Transverse colon (tissue), 4 donors: Measurements from ENCODE around the gene DHCR24. TPM values are rescaled to one million over a fixed set of nuclear protein-coding genes. Genes with fewer than 3 reads are reported as not detected.

Experiments used
- DNase-seq: peaks from one replicate; pipeline ENCODE4 v3.0.0-alpha.2; 2019
- H3K27ac ChIP-seq, 4 donors: fragments of 200-600 bp; sonication (generic); 2 replicates each; pipeline ENCODE4 v1.5.1; 2016 to 2018; ENCODE audit warnings: inconsistent platforms in 4 of 4
- H3K27me3 ChIP-seq: fragments of 200-600 bp; sonication (generic); 2 replicates; pipeline ENCODE4 v1.5.1; 2017; ENCODE audit warnings: inconsistent platforms
- H3K36me3 ChIP-seq, 4 donors: fragments of 200-600 bp; sonication (generic); 2 replicates each; pipeline ENCODE4 v1.5.1; 2017 to 2019; ENCODE audit warnings: inconsistent platforms in 4 of 4
- H3K4me1 ChIP-seq, 4 donors: fragments of 200-600 bp; sonication (generic); 2 replicates each; pipeline ENCODE4 v1.5.1; 2017 to 2020; ENCODE audit warnings: inconsistent platforms in 4 of 4
- H3K4me3 ChIP-seq, 4 donors: fragments of 200-600 bp; sonication (generic); 1 replicate in 1 of 4; 2 replicates in 3 of 4; pipeline versions ENCODE4 v1.5.1 to v1.6.1; 2017 to 2019; ENCODE audit warnings: inconsistent platforms in 4 of 4
- H3K9me3 ChIP-seq, 2 donors: fragments of 200-600 bp; sonication (generic); 2 replicates each; pipeline ENCODE4 v1.5.1; 2017 to 2019; ENCODE audit warnings: inconsistent platforms in 2 of 2
- EP300 ChIP-seq: sonication (generic); formaldehyde crosslinking; IDR thresholded peaks from one replicate; pipeline ENCODE4 v1.6.1; 2017; ENCODE audit warnings: antibody characterized with exemption, low read depth
- POLR2A ChIP-seq: fragments of 450-650 bp; IDR thresholded peaks from one replicate; pipeline ENCODE4 v1.6.1; 2016; ENCODE audit warnings: antibody characterized with exemption, mild to moderate bottlenecking, moderate library complexity
- POLR2AphosphoS5 ChIP-seq, 3 donors: sonication (generic); formaldehyde crosslinking; IDR thresholded peaks; one replicate each; pipeline ENCODE4 v1.6.1; 2016; ENCODE audit warnings: antibody characterized with exemption in 3 of 3
- WGBS, 2 donors: methylation state at CpG; one replicate each; pipeline ENCODE4 v1.1.5; 2018; ENCODE audit warnings: low coverage in 1 of 2; 5-methylcytosine and 5-hydroxymethylcytosine counted together
- in situ Hi-C, 4 donors: fragments of 200-750 bp; cut with MboI; loops; one replicate each; pipeline versions ENCODE4 v1.15.0 to v1.15.1; 2017; ENCODE audit warnings: low sequenced_read_pairs in 3 of 4, low pct_ligation_motif_present in 1 of 4, low pct_unique_long_range_greater_than_20kb in 1 of 4
- intact Hi-C: fragments of 100-400 bp; cut with DNase I; formaldehyde crosslinking; loops from one replicate; pipeline ENCODE4 v1.15.1; 2023; ENCODE audit warnings: low total_unique reads
- total RNA-seq, 4 donors: library from RNA; depleted of rRNA; stranded (reverse); fragments of >200 nt; gene quantifications; one replicate each; pipeline ENCODE4 v1.1.0, GENCODE V29; 2016
- TF ChIP-seq, protein P1 (sequence below), 5 experiments: fragments of 200-600 bp in 3 of 5; fragments of 450-650 bp in 2 of 5; sonication (generic) in 3 of 5; IDR thresholded peaks; 1 replicate in 2 of 5; 2 replicates in 3 of 5; pipeline ENCODE4 v1.5.1; 2016 to 2017; ENCODE audit warnings: antibody characterized with exemption in 5 of 5, inconsistent platforms in 3 of 5, mild to moderate bottlenecking in 2 of 5, moderate library complexity in 1 of 5

Gene DHCR24
- total RNA-seq, 4 donors from 2014 or later: 71.5 to 222 (median 137) TPM

- intact Hi-C loops: no loop called here
- no peaks in the 10 kb centered on the region for H3K27me3 ChIP-seq
- 82 to 89% methylated on average over 3 to 9 of the region's 9 CpGs for WGBS, 2 donors
- no peak overlapping the region for H3K27ac ChIP-seq
- in situ Hi-C loops: no loop called here
- TF ChIP-seq POLR2A (no peak), POLR2AphosphoS5 (IDR thresholded peaks at IDR 0.05) (no peak), EP300 (no peak)
- TF ChIP-seq, protein P1, sequence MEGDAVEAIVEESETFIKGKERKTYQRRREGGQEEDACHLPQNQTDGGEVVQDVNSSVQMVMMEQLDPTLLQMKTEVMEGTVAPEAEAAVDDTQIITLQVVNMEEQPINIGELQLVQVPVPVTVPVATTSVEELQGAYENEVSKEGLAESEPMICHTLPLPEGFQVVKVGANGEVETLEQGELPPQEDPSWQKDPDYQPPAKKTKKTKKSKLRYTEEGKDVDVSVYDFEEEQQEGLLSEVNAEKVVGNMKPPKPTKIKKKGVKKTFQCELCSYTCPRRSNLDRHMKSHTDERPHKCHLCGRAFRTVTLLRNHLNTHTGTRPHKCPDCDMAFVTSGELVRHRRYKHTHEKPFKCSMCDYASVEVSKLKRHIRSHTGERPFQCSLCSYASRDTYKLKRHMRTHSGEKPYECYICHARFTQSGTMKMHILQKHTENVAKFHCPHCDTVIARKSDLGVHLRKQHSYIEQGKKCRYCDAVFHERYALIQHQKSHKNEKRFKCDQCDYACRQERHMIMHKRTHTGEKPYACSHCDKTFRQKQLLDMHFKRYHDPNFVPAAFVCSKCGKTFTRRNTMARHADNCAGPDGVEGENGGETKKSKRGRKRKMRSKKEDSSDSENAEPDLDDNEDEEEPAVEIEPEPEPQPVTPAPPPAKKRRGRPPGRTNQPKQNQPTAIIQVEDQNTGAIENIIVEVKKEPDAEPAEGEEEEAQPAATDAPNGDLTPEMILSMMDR (IDR thresholded peaks at IDR 0.05): no peak
- H3K9me3 ChIP-seq: no peaks in the 10 kb centered on the region
- no peak for DNase-seq
- H3K4me3 ChIP-seq: no peak overlapping the region
- no peaks in the 10 kb centered on the region for H3K4me1 ChIP-seq
- H3K36me3 ChIP-seq: no peaks in the 10 kb centered on the region
These were observed 29.0 kb downstream of the DHCR24 start for GRCh38 chr1:54857746-54858561.

DNA sequence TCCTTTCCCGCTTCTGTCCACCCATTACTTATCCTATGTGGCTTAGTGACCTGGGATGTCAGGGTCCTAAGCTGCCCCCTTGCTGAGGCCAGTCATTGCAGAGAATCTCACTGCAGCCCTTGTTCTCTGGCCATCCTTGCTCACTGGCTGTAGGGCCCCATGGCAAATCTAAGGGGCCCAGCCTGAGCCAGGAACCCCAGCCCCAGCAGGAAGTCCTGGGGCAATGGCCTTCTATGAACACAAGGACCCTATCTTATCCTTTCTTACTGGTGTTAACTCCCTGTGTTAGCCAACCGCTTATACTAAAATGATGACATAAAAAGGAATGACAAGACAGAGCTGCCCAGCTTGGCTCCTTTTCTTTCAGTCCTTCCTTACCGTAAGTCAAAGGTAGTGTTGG is 29.9 kb downstream of the DHCR24 start:
- TF ChIP-seq, protein P1 (IDR thresholded peaks at IDR 0.05): no peak
- TF ChIP-seq POLR2A: no peak
- no peak for TF ChIP-seq POLR2AphosphoS5 (IDR thresholded peaks at IDR 0.05)
- TF ChIP-seq EP300: no peak
- Histone ChIP-seq H3K9me3 (no peaks in the 10 kb centered on the region), H3K4me1 (no peaks in the 10 kb centered on the region), H3K27ac (no peak overlapping the region), H3K4me3 (no peak overlapping the region), H3K27me3 (no peaks in the 10 kb centered on the region), H3K36me3 (no peaks in the 10 kb centered on the region)
- in situ Hi-C loops (no loop called here), intact Hi-C loops (no loop called here)
- 95 to 97% methylated on average over 2 to 3 of the region's 3 CpGs for WGBS, 2 donors
- no peak for DNase-seq

DNA sequence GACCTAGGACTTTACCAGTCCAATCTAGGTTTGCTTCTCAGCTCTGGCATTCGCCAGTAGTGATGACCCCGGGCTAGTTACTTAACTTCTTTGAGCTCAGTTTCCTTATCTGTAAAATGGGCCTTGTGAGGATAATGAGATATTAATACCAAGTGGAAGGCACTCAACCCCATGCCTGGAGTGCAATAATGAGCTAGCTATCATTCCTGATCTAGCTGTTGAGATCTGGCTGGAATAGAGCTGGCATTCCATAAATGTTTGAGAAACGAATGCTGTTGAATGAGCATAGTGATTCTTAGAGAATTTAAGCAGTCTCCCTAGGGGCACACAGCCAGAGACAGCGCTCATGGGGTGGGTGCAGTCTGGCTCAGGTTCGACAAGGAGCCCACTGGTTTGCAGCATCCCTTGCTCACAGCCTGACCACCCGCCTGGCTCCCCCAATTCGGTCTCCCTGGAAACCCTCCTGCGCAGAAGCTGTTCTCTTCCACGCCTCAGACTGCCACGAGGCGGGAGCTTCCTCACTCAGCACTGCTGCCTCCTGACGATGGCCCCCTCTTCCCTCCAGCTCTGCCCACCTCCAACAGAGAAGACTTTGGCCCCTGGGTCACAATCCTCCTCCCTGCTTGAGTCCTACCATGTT is 32.5 kb downstream of the DHCR24 start:
- no peak for TF ChIP-seq POLR2A
- no peak for TF ChIP-seq EP300
- no peak for TF ChIP-seq POLR2AphosphoS5 (IDR thresholded peaks at IDR 0.05)
- TF ChIP-seq, protein P1 (IDR thresholded peaks at IDR 0.05): no peak
- in situ Hi-C loops (no loop called here), intact Hi-C loops (no loop called here)
- Histone ChIP-seq H3K9me3 (no peaks in the 10 kb centered on the region), H3K27ac (no peak overlapping the region), H3K4me1 (no peaks in the 10 kb centered on the region), H3K36me3 (peaks cover 0 to 9% (median 0%) of the 10 kb centered on the region in 4 donors), H3K4me3 (no peak overlapping the region), H3K27me3 (no peaks in the 10 kb centered on the region)
- no peak for DNase-seq
- 92% methylated on average over 12 of the region's 12 CpGs; no CpG with 5 or more reads in 1 of the 2 donors for WGBS, 2 donors

GRCh38 chr1:54853793-54854370 is 33.1 kb downstream of the DHCR24 start:
- WGBS, 2 donors: 96 to 100% methylated on average over 1 to 12 of the region's 12 CpGs
- no peaks in the 10 kb centered on the region for H3K4me1 ChIP-seq
- in situ Hi-C loops (no loop called here), intact Hi-C loops (no loop called here)
- no peaks in the 10 kb centered on the region for H3K27me3 ChIP-seq
- H3K4me3 ChIP-seq: no peak overlapping the region
- no peaks in the 10 kb centered on the region for H3K9me3 ChIP-seq
- DNase-seq: no peak
- H3K27ac ChIP-seq: no peak overlapping the region
- H3K36me3 ChIP-seq: peaks cover 0 to 9% (median 0%) of the 10 kb centered on the region in 4 donors
- TF ChIP-seq, protein P1 (IDR thresholded peaks at IDR 0.05): no peak
- TF ChIP-seq POLR2A: no peak
- TF ChIP-seq EP300: no peak
- no peak for TF ChIP-seq POLR2AphosphoS5 (IDR thresholded peaks at IDR 0.05)
